HG03095 (cell line): ENCODE data around the gene ENOX1.

Experiments
- ATAC-seq: cut with Tn5 transposase; IDR thresholded peaks from one replicate; pipeline ENCODE4 v1.9.1; 2021; ENCODE audit warnings: moderate library complexity; ENCODE audit not compliant: unreplicated experiment

ENOX1 gene

GRCh38 chr13:43492745-43493144 lies 294.0 kb downstream of the ENOX1 start:
- ATAC-seq, result no peak

DNA sequence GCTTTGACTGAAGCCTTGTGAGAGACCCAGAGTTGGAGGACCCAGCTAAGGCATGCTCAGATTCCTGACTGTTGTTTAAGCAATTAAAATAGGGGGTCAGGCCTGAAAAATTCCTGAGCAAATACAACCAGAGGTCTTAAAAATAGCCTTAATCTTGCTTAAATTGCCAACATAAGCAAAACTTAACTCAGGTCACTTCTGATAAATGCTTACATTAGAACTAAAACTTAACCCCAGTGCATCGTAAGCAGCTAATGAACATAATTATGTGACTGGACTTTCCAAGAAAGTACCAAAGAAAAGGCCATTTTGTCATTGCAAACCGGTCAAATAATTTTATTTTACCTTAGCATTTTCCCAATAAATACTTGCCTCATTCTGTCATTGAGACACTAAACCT lies 294.5 kb downstream of the ENOX1 start:
- ATAC-seq, result no peak

DNA sequence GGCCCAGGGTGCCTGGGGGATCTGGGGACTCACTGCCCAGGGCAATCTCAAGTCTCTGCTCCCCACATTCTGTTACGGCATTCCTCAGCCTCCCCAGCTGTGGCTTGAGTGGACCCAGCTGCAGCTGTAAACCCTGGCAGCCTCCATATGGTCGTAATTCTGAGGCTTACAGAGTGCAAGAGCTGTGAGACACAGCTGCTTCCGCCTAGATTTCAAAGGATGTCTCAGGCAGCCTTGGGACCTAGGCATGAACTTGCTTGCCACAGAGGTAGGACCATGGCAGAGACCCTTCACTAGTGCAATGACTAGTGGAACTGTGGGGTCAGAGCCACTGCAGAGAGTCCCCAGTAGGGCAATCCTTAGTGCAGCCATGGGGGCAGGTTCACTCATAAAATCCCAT lies 297.5 kb downstream of the ENOX1 start:
- no peak for ATAC-seq

DNA sequence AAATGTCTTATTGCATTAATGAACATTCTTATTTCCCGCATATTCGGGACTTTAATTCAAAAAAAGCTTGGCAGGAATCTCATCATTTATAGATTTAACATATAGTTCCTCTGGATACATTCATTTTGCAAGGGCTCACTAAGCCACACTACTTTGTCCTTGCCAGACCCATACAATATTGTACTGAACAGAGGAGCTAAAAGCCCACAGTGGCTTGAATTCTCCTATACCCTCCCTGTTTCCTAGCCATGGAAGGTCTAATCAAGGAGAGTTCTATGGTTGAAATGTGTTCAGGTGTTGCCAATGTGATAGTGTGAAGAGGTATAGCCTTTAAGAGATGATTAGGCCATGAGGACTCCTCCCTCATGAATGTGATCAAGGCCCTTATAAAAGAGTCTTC lies 298.9 kb downstream of the ENOX1 start:
- no peak for ATAC-seq

GRCh38 chr13:43487461-43487860 lies 299.3 kb downstream of the ENOX1 start:
- ATAC-seq, result no peak

- ATAC-seq, result no peak
Measured at GRCh38 chr13:43484432-43485225, 302.1 kb downstream of the ENOX1 start.

DNA sequence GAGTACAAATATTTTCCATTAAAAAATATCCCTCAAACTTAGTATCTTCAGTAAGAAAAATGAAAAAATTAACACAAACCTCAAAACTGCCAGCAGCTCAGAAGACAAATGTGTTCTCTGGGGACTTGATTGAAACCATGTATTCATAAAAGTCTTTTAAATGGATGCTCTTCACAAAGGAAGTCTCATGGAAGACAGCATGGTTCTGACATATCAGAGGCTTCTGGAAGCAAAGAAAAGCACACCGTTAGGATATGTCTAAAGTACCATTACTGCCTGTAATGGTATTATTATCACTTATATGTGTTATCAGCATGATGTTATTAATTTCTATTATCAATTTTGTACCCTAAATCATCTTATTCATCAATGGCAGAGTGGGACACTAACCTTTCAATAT lies 302.8 kb downstream of the ENOX1 start:
- ATAC-seq, result no peak

DNA sequence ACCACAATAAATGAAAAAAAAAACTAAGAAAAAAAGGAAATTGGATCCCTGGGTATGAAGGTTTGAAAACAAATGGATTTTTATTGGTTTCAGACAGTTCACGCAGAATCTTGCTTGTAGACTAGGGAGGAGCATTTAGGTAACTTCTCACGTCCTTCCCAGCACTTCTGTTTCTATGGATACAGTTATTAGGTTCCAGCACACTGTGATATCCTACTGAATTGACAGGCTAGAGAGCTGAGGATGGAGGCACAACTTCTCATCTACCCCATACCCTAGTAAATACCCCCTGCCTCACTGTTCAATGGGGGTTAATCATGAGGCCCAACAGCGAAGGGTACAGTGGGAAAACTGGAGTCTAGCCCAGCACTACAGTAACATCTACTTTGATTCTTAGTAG lies 304.1 kb downstream of the ENOX1 start:
- ATAC-seq, result no peak

DNA sequence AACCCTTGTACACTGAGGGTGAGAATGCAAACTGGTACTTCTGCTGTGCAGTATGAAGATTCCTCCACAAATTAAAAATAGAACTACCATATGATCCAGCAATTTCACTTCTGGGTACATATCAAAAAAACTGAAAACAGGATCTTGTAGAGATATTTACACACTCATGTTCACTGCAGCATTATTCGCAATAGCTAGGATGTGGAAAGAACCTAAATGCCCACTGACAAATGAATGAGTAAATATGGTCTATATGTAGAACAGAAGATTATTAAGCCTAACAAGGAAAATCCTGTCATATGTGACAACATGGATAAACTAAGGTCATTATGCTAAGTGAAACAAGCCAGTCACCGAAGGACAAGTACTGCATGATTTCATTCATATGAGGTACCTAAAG lies 304.7 kb downstream of the ENOX1 start:
- no peak for ATAC-seq

GRCh38 chr13:43478902-43479301 lies 307.9 kb downstream of the ENOX1 start:
- ATAC-seq, result no peak

GRCh38 chr13:43478211-43478610 lies 308.6 kb downstream of the ENOX1 start:
- ATAC-seq, result no peak

DNA sequence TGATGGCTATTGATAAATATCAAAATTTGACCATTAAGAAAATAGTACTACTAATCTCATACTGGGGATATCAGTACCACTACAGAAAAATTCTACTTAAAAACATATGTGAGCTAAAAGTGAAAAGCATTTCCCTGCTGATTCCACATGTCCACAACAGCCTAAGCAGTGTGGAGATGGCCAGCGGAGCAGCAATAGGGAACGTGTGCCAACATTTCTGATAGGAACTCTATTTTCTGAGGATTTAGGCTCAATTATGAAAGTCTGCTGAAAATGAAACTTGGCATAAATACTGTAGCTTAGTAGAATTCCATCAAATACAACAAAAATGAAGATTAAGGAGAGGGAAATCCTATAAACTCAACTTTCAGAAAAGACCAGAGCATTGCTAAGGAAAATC lies 311.6 kb downstream of the ENOX1 start:
- no peak for ATAC-seq

- ATAC-seq, result no peak
Measured at GRCh38 chr13:43473437-43473836, 313.3 kb downstream of the ENOX1 start.

DNA sequence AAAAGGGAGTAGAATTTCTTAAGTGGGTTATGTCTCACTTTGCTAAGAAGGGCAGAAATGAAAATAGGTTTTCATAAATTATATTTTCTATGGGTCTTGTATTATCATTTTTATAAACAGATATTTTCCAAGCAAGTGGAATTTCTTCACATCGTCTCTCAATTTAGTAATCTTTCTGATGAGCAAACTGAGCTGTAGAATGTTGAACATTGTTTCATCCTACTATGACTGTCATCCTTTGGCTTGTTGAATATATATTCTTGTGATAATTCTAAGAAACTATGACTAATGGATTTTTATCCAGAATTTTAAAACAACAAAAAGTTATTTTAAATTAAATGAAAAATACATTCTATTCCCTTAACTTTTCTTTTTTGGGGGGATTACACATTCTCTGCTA lies 313.8 kb downstream of the ENOX1 start:
- ATAC-seq, result no peak

GRCh38 chr13:43472339-43472738 lies 314.4 kb downstream of the ENOX1 start:
- ATAC-seq, result no peak

GRCh38 chr13:43470610-43471009 lies 316.2 kb downstream of the ENOX1 start:
- ATAC-seq, result no peak

- ATAC-seq, result no peak
Measured at GRCh38 chr13:43469791-43470190, 317.0 kb downstream of the ENOX1 start.

DNA sequence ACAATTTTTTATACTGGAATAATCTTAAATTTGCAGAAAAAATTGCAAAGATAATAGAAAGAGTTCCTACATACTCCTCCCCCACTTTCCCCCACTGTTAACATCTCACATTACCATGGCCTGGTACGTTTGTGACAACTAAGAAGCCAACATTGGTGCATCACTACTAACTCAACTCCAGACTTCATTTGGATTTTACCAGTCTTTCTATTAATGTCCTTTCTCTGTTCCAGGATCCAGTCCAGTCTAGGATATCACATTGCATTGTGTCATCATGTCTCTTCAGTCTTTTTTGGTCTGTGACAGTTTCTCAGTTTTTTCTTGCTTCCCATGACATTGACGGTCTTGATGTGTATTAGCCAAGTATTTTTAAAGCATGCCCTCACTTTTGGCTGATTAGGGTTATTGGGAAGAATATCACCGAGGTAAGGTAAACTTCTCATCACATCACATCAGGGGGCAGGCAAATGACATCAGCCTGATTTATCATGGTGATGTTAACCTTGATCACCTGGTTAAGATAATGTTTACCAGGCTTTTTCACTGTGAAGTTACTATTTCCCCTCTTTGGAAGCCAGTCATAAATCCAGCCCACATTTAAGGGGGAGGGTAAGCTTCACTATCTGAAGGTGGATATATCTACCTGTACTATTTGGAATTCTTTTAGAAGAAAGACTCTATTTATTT lies 322.1 kb downstream of the ENOX1 start:
- no peak for ATAC-seq

DNA sequence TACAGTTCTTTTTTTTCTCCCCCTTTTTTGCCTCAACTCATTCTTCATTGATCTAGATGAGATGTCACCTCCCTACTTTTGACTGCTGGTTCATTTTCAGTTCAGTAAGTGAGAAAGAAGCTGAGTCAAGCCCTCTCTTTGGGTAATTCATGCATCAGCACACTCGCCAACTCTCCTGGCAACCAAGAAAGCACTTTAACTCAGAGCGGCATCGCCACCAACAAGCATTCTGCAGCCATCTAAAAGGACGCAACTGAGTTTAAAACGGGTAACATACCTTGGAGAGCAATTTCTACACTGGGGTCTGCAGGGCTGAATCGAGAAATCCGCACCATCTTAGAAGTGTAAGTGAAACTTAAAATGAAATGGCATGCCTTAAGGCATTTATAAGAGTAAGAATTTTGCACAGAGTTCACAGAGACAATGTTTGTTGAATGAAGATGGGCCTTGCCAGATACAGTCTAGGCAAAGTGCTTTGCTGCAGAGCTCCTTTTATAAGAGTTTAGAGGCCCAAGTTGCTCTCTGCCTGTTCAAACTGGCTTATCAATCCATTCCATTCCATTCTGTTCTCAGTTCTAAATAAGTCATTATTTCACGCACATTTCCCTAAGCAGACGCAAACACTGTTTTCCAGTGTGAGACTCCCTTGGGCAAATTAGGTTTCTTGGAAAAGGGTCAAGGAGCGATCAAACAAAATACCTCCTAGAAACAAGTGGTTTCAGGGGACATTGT lies 338.0 kb downstream of the ENOX1 start:
- ATAC-seq, result no peak

- no peak for ATAC-seq
Measured at GRCh38 chr13:43446126-43446525, 340.6 kb downstream of the ENOX1 start.

GRCh38 chr13:43445668-43446067 lies 341.1 kb downstream of the ENOX1 start:
- no peak for ATAC-seq

GRCh38 chr13:43444081-43444480 lies 342.7 kb downstream of the ENOX1 start:
- ATAC-seq, result no peak
